Activated naive CD4-positive, alpha-beta T cell (primary cell): ENCODE measurements around the gene PPARA.
"Not testable (repeated sequence)": the region's sequence is repeated elsewhere in the genome, so short reads cannot be mapped to it uniquely, and the experiment has no call there.

Experiments used
- DNase-seq, 4 experiments: peaks; one replicate each; lab custom pipeline; 2025; lab: John Stamatoyannopoulos, UW

PPARA gene

DNA sequence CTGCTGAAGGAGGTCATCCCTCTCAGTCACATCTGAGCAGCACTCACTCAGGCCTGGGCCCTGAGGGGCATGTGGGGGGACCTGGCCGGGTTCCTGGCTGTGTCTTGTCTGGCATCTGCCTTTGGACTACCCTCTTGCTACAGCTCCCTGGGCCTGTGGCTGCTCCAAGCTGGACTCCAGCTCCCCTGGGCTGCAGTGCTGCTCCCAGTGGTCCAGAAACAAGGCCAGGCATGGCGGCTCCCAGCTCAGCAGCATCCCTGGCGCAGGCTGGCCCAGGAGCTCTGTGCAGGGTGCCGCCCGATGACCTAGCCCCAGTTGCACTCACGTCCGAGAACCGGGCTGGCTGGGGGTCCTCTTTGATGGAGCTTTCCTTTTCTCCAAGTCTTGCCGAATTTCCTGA is 94.4 kb downstream of the PPARA start:
- DNase-seq = no peak

DNA sequence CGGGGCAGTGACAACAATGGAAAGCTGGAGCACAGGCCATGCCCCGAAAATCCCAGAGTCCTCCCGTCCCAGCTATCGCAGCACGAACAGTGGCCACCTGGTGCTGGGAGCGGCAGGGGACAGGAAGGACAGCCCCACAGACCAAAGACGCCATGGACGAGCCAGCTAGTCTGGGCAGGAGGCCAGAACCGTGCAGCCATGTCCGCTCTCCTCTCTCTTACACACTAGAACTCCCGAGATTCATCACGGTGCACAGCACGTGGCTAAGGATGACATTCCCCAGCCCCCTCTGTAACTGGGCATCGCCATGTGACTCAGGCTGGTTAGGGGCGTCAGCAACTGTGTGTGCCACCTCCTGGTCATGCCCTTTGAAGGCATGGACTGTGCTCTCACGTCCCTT is 95.2 kb downstream of the PPARA start:
- no peak for DNase-seq

DNA sequence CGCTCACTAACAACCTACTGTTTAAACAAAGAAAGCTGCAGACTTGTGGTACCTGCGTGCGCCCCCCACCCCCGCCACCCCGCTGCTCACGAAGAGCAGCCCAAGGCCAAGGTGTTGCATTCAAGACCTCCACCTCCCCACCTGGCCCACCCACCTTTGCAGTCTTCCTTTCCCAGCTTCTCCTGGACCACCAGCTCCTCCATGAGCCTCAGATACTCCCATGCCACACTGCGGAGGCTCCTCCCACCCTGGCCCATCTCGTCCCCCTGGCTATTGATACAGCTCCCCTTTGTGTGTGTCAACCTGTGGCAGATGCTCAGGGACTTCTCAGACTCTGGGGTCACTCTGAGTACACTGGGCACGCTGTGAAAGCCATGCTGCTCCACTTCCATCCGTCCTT is 95.9 kb downstream of the PPARA start:
- no peak for DNase-seq

DNA sequence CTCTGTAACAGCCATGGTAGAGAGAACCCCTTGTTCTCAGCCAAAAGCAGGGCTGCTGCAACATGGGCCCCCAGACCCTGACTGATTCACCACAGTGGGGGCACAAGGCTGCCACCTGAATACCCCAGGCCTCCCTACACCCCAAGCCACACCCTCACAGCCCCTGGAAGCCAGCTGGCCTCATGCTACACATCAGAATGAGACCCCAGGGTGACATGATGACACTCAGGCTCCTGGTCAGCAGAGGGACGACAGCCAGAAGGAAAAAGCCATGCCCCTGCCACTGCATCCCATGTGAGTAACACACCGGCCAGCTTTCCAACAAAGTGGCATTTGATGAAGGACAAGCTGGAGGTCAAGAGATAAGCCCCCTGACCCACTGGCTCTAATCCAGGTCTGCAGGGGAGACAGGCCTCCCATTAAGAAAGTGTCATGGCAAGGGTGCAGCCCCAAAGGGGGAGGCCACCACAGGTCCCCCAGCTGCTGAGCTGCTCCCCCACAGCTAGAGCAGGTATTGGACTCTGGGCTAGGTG is 97.2 kb downstream of the PPARA start:
- no peak for DNase-seq

DNA sequence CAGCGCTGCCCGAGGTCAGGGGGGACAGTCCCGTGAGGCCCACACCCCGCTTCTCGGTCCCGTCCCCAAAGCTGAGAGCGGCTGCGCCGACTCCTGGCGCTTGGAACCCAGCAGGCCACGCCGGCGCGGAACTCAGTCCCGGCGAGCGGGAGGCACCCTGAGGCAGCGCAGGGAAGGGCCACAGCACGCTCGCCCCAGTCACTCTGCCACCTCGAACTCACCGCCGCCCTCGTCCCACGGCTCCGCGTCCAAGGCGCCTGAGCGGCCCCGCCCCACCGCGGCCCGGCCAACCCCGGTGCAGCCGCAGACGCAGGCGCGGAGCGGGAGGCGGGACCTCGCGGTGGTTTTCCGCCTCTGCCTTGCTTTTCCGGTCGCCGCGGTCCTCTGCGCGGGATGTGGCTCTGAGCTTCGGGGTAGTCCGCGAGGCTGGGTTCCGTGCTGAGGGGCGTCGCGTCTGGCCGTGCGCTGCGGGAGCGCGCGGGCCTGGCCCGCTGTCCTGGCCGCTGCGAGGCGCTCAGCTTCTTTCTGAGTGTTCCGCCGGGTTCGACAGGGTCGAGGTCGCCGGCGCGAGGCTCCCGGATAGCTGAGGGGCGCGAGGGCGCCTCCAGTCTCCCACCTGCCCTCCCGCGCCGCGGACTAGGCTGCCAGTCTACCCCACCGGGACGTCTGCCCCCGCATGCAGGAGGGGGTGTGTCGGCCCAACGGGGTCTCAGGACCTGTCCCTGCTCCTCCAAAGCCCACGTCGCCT is 99.9 kb downstream of the PPARA start, which contains the start of gene CDPF1:
CDPF1 (minus strand) TSS at position 259 of the 748 bp plus-strand sequence. CDS start 2,009 bp downstream, outside the sequence.
- DNase-seq = peak; percentile 79 to 91 (median 83)

DNA sequence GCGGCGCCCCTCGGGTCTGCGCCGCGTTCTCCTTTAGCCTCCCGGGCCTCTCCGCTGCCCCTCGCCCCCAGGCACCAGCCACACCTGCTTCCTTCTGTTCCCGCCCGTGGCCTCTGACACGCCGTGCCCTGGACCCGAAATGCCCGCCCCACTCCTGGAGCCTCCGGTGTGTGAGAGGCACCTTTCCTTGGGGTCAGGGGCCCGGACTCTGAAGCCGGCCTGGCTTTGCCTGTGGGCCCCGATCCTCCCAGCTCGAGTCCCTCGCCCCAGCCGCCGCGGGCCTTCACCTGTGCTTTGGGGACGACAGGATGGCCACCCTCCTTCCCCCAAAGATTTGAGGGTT is 100.4 kb downstream of the PPARA start:
- DNase-seq = no peak

DNA sequence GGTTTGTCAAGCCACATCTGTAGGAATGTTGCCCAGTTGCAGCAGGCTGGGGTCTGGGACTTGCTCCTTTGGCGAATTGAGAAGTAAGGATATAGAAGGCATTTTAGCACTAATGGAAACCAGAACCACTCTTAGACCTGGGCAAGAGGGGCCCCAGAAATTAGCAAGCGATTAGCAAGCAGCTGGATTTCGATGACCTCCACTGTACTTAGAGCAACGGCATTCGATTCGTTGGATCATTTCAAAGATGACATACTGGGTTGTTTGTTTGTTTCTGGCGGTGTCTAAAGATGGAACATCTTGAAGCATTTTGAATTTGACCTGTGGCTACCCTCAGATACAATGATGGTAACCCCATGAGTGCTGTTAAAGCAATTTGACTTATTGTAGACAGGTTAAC is 100.9 kb downstream of the PPARA start:
- DNase-seq = no peak

DNA sequence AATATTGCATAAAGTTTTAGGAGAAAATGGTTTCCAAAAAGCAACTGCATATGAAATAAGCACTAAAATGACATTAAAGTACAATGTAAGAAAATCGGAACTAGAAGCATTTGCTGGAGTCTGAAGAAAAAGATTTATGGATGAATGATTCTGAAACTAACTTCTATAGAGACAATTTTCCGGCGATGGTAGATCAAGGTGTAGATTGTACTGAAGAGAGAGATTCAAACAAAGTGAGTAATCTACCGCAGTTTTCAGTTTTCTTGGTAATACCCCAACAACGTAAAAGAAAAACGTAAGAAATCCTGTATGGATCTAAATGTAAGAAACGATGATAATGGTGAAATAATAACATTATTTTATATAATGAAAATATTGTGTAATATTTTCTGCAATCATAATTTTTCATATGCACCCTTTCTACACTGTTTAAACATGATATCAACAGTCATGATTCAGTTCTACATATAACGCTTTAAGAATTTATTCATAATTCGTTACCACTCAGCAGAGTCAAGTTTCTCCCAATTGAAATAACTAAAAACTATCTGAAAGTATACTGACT is 101.6 kb downstream of the PPARA start:
- DNase-seq = no peak

DNA sequence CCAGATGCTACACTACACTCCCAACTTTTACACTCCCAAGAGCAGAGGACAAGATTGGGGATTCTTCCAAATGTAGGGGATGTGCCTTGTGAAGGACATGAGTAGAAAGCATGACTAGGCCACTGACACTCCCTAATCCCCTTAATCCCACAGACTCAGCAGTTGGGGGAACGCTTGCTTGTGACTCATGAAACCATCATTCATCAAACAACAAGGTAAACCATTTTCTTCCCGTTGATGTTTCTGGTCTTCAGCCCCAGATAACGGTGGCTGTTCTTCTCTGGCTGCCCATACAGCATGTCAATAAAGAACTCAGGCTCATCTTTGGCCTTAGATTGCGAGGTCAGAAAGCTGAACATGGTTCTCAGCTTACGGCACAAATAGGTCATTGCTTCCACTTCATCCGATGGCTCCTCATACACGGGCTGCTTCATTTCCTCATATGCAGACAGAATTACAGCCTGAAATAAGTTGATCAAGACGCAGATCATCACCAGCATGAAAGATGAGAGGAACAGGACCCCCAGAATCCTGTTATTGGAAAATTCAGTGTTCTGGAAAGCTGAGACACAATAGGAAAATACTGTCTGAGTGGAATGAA is 106.1 kb downstream of the PPARA start:
- no peak for DNase-seq

DNA sequence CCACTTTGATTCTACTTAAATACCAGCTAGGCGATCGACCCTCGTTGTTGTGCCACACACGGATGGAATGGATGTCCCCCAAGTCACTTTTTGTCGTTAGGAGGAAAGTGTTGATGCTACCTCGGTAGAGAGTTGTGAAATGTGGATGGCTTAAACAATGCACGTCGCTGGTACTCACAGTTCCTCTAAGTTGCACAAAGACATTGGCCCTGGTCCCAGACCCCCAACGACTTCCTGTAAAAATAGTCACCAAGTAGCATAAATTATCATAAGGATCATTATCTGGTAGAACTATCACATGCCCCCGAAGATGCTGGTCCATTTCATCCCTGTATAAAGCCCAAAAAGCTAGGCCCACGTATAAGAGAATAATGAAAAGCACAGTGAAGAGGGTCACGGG is 109.0 kb downstream of the PPARA start:
- no peak for DNase-seq

DNA sequence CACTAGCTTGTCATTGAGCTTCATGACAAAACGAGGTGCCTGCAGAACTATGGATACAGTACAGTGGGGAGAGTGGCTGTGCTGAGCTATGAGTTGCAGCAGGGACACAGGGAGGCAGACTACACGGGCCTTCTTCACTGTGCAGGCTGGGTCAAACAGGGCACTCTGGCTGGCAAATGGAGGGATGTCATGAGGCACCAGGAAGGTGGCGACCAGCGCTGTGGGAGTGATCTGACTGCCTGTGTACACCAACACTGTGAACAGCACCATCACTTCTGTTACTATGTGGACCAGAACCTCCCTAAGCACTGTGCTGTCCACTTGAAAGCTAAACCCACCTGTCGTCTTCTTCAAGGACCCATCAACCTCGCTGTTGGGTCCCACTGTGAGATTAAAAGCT is 109.7 kb downstream of the PPARA start:
- DNase-seq = no peak

DNA sequence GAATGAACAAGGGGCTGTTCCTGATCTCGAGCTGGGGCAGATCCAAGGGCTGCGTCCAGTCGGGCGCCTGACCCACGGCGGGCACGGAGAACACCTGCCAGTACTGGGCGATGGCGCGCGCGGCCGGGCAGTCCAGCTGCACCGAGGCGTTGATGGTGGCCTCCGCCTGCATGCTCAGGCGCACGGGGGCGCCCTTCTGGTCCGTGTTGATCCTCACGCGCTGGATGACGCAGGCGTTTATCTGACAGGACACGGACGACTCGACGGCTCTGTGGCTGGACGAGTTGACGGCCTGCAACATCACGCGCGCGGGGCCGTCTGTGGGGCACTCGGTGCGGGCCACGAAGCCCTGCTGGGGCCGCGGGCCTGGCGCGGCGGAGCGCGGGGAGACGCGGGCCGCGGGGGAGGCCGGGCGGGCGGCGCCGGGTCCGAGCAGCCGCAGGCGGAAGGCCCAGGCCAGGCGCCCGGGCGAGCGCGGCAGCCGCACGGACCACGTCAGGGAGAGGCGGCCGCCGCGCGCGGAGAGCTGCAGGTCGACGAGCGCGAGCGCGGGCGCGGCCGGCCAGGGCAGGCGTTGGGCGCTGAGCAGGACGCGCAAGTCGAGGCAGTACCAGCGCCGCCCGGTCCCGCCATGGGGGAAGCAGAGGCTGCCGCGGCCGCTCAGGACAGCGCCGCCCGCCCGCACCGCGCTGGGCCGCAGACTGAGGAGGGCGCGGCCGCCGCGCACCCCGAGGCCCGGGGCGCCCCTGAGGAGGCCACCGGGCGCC is 112.3 kb downstream of the PPARA start:
- DNase-seq = no peak

DNA sequence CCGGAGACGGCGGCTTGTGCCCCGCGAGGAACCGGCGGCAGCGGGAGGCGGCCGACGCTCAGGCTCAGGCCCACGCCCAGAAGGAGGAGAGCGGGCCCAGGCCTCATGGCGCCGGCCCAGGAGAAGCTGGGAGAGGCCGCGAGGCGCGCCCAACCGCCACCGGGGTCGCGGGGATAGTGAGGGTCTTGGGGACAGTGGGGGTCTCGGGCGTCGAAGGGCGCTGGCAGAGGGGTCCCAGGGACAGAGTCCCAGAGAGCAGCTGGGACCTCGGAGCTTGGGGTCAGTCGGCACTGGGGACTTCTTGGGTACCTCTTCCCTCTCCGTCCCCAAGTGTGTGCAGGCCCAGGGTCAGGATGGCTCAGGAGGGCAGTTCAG is 112.9 kb downstream of the PPARA start, which contains the start of gene PKDREJ:
PKDREJ (minus strand) TSS at position 128 of the 375 bp plus-strand sequence; CDS start at position 107, 21 bp downstream.
- no peak for DNase-seq

DNA sequence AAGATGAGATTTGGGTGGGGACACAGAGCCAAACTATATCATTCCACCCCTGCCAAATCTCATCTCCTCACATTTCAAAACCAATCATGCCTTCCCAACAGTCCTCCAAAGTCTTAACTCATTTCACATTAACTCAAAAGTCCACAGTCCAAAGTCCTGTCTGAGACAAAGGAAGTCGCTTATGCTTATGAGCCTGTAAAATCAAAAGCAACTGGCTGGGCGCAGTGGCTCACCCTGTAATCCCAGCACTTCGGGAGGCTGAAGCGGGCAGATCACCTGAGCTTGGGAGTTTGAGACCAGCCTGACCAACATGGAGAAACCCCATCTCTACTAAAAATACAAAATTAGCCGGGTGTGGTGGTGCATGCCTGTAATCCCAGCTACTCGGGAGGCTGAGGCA is 114.2 kb downstream of the PPARA start:
- DNase-seq = not testable (repeated sequence)

DNA sequence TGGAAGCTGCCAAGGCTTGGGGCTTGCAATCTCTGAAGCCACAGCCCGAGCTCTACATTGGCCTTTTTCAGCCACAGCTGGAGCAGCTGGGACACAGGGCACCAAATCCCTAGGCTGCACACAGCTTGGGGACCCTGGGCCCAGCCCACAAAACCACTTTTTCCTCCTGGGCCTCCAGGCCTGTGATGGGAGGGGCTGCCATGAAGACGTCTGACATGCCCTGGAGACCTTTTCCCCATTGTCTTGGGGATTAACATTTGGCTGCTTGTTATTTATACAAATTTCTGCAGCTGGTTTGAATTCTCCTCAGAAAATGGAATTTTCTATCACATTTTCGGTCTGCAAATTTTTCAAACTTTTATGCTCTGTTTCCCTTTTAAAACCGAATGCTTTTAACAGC is 115.3 kb downstream of the PPARA start:
- DNase-seq = not testable (repeated sequence)

DNA sequence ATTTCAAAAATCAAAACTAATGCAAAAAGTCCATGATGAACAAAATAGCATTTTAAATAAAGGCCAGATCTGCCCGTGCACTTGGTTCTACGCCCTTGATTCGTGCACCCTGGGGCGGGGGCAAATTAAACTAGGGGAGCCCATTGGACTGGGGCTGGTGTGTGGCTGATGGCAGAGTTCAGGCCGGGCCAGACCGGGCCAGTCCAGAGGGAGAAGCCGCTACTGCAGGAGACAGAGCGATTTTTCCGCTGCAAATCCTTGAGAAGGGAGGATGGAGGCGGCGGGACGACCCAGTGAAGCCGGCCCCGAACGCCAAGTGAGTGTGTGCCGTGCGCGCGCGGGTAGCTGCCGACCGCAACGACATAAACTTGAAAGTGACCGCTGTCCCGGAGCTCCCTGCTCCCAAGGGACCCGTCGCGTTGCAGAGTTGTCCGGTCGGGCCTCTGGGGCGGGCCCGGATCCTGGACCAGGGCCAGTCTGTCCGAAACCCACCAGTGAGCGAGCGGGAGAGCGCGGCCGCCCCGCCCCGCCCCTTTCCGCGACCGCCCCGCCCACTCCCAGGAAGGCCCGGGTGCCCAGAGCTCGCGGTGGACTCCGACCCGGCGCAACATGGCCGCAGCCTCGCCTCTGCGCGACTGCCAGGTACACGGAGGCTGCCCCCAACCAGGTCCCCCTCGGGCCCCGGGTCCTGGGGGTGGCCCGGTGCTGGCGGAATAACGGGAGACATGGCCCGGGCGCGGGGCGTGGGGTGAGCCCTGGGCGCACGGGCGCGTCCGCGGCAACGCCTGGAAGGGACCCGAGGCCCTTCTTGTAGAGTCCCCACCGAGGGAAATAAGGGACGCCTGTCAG is 117.3 kb downstream of the PPARA start, which contains the start of gene TTC38:
TTC38 (plus strand) TSS at position 578 of the 849 bp plus-strand sequence; CDS start at position 610, 32 bp downstream.
- DNase-seq = peak in 1 of 4 experiments; percentile 34

DNA sequence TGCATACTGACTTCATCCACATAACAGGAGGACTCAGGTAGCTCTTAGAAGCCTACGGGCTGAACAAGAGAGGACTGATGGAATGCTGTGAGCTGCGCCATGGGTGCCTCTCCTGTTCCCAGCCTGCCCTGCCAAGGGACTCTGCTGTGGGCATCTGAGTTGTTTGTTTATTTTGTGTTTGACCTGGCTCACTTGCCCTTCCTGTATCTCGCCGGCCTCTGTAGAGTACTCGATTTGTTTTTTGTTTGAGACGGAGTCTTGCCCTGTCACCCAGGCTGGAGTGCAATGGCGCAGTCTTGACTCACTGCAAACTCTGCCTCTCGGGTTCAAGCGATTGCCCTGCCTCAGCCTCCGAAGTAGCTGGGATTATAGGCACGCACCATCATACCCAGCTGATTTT is 119.2 kb downstream of the PPARA start:
- no peak for DNase-seq

DNA sequence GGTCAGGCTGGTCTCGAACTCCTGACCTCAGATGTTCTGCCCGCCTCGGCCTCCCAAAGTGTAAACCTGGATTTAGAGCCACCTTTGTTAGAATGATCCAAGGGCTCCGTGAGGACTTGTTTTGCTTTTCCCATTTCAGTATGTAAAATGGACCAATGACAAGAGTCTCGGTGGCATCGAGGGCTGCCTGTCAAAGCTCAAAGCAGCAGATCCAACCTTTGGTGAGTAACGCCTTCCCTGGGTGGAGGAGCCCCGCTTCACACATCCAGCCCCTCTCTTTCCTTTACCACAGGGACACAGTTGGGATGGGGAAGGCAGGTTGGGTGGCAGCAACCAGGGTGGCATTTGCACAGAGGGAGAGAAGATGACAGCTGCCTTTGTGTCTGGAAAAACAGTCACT is 121.9 kb downstream of the PPARA start:
- no peak for DNase-seq

DNA sequence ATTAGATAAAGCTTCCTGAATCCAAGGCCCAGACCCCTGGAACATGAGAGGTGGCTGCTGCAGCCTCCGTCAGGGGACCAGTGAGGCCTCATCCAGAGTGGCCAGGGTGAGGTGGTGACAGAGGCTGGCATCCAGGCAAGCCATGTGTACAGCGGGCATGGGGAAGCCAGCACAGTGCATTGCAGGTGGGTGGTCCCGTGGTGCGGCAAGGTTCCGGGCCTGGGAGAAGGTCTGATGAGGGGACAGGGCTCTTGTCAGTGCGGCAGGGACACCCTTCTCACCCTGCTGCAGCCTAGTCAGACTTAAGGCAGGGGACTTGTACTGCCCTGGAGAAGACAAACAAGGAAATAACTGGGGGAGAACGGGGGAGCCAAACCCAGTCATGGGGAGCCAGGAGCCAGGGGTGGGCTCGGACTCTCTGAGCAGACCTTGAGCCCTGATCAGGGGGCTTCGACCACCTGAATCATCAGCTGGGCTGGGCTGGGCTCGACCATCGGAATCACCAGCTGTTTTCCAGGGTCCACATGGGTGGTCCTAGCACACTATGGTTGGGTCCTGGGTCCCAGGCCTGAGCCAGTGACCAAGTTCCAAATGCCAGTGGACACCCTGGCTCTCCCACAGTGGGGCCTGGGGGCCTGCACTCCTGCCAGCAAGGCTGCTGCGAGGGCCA is 122.6 kb downstream of the PPARA start:
- DNase-seq = no peak

DNA sequence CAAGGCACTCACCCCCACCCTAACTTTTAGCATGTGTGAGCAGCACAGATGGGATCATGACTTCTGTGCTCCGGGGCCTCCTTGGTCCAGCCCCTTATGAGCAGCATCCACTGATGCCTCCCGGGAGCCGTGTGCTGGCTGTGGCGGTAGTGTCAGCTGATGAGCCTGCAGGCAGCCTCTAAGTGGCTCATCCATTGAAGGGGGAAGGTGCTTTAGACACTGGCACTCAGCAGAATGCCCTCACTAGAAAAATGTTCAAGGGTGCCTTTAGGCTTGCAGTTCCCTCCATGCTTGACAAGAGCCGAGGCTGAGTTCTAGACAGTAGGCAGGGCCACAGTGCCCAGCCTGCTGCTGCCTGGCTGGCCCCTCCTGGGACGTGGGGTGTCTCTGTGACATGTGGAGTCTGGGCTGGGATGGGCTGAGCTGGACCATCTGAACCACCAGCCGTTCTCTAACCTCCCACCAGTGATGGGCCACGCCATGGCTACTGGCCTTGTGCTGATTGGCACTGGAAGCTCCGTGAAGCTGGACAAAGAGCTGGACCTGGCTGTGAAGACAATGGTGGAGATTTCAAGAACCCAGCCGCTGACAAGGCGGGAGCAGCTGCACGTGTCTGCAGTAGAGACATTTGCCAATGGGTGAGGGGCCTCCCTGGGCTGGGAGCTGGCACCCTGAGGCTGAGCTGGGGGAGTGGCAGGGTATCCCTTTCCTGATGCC is 123.3 kb downstream of the PPARA start:
- DNase-seq = no peak
